Activated naive CD8-positive, alpha-beta T cell (primary cell): ENCODE measurements around the gene MAL.

Experiments used
- H3K27ac Mint-ChIP-seq: one replicate; pipeline ENCODE4 v1.8.0; 2021; ENCODE audit warnings: mixed read lengths
- H3K27me3 Mint-ChIP-seq: one replicate; pipeline ENCODE4 v1.8.0; 2021; ENCODE audit warnings: mixed read lengths
- H3K36me3 Mint-ChIP-seq: one replicate; pipeline ENCODE4 v1.8.0; 2021; ENCODE audit warnings: mixed read lengths
- H3K4me1 Mint-ChIP-seq: one replicate; pipeline ENCODE4 v1.8.0; 2021; ENCODE audit warnings: low read depth, mixed read lengths
- H3K4me3 Mint-ChIP-seq: one replicate; pipeline ENCODE4 v1.8.0; 2021; ENCODE audit warnings: mild to moderate bottlenecking, mixed read lengths
- H3K9me3 Mint-ChIP-seq: one replicate; pipeline ENCODE4 v1.8.0; 2021; ENCODE audit warnings: low read depth, mixed read lengths

Gene MAL

DNA sequence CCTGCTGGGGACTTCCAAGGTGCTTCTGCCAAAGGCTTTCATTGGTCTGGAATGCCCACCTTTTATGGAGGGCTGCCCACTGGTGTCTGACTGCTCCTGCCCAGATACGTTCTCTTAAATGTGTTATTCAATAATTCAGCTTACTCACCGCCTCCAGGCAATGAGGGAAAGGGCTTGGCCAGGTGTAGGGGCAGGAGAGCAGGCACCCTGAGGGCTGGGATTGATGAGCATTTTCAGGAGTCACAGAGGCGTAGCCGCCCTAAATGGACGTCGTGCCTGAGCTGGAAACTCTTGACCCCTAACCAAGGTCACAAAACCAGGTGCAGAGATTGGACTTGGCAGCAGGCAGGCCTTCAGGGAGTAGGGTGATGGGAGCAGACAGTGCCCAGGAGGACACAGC, 26.8 kb downstream of the MAL start:
- H3K27me3 Mint-ChIP-seq: no peaks in the 10 kb centered on the region
- no peak overlapping the region for H3K4me3 Mint-ChIP-seq
- peak overlapping the region; percentile 58 for H3K27ac Mint-ChIP-seq
- H3K36me3 Mint-ChIP-seq: peaks cover 5% of the 10 kb centered on the region
- no peaks in the 10 kb centered on the region for H3K9me3 Mint-ChIP-seq
- H3K4me1 Mint-ChIP-seq: peaks cover 83% of the 10 kb centered on the region

DNA sequence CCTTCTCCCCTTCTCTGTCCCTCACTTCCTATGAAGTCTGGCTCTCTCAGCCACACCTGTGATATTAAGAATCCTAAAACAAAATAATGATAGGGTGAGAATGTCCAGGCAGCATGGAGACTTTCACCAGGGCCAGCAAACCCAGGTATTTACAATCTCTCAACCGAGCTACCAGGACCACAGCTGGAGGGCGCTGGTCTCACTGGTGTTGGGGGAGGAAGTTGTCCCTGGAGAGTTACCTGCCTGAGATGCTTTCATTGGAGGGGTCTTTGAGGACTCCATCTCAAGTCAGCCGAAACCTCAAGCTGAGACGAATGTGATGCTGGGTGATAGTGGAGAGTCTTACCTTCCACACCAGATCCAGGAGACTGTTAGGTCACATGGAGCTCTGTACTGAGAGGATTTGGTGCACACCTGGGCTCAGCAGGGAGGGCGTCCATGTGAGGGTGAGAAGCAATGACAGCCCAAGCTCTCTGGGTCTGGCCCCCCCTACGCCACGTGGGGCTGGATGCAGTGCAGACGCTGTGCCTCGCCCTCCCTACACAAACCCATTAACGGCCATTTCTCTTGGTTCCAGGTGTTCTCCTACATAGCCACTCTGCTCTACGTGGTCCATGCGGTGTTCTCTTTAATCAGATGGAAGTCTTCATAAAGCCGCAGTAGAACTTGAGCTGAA, 27.4 kb downstream of the MAL start:
- H3K27me3 Mint-ChIP-seq: no peaks in the 10 kb centered on the region
- peak overlapping the region; percentile 54 for H3K27ac Mint-ChIP-seq
- H3K9me3 Mint-ChIP-seq: no peaks in the 10 kb centered on the region
- peaks cover 77% of the 10 kb centered on the region for H3K4me1 Mint-ChIP-seq
- no peak overlapping the region for H3K4me3 Mint-ChIP-seq
- H3K36me3 Mint-ChIP-seq: peaks cover 5% of the 10 kb centered on the region

DNA sequence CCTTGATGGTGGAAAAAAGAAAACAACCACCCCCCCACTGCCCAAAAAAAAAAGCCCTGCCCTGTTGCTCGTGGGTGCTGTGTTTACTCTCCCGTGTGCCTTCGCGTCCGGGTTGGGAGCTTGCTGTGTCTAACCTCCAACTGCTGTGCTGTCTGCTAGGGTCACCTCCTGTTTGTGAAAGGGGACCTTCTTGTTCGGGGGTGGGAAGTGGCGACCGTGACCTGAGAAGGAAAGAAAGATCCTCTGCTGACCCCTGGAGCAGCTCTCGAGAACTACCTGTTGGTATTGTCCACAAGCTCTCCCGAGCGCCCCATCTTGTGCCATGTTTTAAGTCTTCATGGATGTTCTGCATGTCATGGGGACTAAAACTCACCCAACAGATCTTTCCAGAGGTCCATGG, 28.0 kb downstream of the MAL start:
- peak overlapping the region; percentile 90 for H3K27ac Mint-ChIP-seq
- H3K9me3 Mint-ChIP-seq: no peaks in the 10 kb centered on the region
- H3K27me3 Mint-ChIP-seq: no peaks in the 10 kb centered on the region
- H3K4me3 Mint-ChIP-seq: peak overlapping the region; percentile 55
- peaks cover 5% of the 10 kb centered on the region for H3K36me3 Mint-ChIP-seq
- H3K4me1 Mint-ChIP-seq: peaks cover 76% of the 10 kb centered on the region

DNA sequence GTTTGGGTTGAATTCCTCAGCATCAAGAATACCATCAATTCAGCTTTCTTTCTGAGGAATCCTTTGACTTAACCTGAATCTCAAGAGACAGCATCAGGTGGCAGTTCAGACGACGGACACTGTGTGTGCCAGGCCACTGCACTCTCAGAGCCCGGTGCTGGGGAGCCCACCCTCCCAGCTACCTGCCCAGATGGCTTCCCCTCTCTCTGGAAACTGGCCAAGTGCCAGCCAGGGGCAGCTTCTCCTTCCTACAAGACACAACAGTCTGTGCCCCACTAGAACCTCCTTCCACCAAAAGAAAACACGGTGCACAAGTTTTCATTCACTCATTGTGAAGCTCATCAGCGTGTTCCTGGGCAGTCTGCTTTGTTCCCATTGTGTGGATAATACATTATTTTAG, 28.5 kb downstream of the MAL start:
- Mint-ChIP-seq H3K27ac (peak overlapping the region; percentile 90), H3K4me3 (no peak overlapping the region), H3K27me3 (no peaks in the 10 kb centered on the region), H3K4me1 (peaks cover 72% of the 10 kb centered on the region), H3K9me3 (no peaks in the 10 kb centered on the region), H3K36me3 (peaks cover 5% of the 10 kb centered on the region)

DNA sequence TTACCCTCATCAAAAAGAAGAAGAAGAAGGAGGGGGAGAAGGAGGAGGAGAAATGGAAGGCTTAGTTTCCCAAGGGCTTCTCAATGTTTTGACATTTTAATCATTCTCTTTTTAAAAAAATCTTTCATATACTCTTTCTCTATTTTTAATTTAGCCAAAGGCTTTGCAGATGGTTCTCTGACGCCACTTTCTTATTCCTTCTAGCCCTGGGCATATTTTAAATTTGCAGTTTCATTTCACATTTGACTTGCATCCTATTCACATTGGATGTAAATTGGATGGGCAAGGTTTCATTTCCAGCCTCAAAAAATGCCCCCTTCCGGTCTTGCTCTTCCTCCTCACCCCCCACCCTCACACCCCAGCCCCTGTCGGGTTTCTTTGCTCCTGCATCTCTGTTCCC, 29.8 kb downstream of the MAL start:
- H3K27me3 Mint-ChIP-seq: no peaks in the 10 kb centered on the region
- H3K4me1 Mint-ChIP-seq: peaks cover 66% of the 10 kb centered on the region
- no peaks in the 10 kb centered on the region for H3K9me3 Mint-ChIP-seq
- peak overlapping the region; percentile 44 for H3K4me3 Mint-ChIP-seq
- H3K27ac Mint-ChIP-seq: peak overlapping the region; percentile 72
- peaks cover 4% of the 10 kb centered on the region for H3K36me3 Mint-ChIP-seq

DNA sequence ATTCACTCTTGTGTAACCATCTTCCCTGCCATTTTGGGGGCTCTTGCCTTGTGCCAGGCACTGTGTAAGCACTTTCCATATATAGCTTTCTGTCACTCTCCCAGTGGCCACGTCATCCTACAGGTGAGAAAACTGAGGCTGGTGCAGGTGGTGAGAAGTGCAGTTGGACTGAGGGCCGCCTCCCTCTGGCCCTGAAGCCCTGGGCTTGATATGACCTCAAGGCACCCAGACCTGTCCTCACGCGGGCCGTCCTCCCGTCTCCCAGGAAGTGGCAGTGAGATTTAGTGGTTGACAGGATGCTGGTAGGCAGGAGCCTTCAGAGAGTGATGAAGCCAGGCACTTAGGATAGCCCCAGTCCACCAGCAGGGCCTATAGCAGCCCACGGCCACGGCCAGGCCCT, 30.5 kb downstream of the MAL start:
- Mint-ChIP-seq H3K4me1 (peaks cover 61% of the 10 kb centered on the region), H3K27me3 (no peaks in the 10 kb centered on the region), H3K27ac (peak overlapping the region; percentile 16), H3K9me3 (no peaks in the 10 kb centered on the region), H3K4me3 (no peak overlapping the region), H3K36me3 (peaks cover 3% of the 10 kb centered on the region)

DNA sequence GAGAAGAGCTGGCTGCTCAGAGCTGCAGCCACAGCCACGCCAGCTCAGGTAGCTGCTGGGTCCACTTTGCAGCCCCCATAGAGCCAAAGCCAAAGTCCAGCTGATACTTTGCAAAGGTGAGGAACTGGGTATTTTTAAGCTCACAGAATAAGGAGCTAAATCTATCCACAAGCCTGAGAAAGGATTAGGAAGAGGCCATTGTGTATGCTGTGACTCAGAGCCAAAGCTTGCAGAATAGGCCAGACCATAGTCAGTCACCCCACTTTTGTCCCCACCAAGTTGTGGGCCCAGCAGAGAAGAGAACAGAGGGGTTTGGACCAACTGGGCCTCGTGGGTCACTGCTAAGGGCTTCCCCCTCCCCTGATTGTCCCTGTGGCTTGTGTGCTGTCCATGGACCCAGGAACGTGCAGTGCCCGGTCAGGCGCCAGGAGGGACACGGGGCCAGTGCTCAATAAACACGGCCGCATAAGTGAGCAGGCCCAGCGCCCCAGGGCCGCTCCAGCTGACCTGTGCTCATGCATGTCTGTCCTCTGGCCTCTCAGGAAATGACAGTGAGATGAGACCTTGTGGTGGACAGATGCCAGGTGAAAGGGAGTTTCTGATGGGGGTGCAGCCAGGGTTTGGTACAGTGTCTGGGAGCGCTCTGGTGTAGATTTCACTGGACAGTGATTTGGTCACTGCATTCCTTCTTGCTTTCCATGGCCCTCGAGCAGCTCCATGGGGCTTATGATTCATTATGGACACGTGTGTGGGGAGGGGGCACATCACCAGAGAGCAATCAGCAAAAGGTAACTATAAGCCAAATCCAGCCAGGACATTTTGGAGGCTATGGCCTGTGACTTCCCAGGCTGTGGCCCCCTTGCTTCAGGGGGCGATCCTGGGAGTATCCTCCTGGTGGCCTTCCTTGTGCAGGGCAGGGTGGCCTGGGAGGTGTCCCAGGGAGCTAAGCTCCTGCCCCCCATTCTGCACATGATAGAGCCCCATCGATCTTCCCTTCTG, 31.3 kb downstream of the MAL start:
- Mint-ChIP-seq H3K4me1 (peaks cover 60% of the 10 kb centered on the region), H3K4me3 (no peak overlapping the region)

DNA sequence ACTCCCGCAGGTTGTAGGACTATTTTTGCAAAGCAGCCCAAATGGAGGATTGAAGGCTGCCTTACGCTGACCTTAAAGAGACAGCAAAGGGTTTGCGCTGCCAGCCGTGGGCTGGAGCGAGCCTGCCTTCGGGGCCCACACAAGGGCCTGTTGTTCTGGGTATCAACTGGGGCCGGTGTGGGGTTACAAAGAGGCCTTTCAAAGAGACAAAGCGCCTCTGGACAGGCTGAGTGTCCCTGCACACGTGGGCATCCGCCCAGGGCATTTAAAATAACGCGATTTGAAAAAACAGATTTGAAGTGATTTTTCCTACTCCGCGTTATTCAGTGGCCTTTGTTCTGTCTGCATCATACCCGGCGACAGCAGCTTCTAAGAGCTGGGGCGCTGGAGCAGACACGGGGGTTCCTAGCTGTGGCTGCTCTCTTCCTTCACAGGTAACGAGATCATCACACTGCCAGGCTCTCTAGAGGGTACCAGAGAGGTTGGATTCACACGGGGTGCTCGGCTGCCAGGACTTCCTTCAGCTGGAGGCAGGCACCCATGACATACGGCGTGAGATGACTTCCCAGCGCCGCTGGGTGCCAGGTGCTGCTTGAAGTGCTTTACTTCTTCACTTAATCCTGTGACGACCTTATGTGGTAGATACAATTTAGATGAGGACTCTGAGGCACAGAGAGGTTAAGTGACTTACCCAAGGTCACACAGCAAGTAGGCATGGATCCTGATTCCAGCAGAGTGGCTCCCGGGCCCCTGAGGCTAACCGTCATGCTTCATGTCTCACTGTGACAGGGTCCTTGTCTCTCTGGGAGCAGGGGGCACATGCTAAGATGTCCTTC, 32.2 kb downstream of the MAL start:
- no peak overlapping the region for H3K27ac Mint-ChIP-seq
- H3K4me1 Mint-ChIP-seq: peaks cover 61% of the 10 kb centered on the region
- H3K9me3 Mint-ChIP-seq: no peaks in the 10 kb centered on the region
- H3K27me3 Mint-ChIP-seq: no peaks in the 10 kb centered on the region
- peaks cover 3% of the 10 kb centered on the region for H3K36me3 Mint-ChIP-seq
- no peak overlapping the region for H3K4me3 Mint-ChIP-seq

More for the DNA sequence above, 31.3 kb downstream of the MAL start:
- Mint-ChIP-seq H3K9me3 (no peaks in the 10 kb centered on the region), H3K27ac (peak overlapping the region; percentile 22), H3K36me3 (peaks cover 3% of the 10 kb centered on the region), H3K27me3 (no peaks in the 10 kb centered on the region)

DNA sequence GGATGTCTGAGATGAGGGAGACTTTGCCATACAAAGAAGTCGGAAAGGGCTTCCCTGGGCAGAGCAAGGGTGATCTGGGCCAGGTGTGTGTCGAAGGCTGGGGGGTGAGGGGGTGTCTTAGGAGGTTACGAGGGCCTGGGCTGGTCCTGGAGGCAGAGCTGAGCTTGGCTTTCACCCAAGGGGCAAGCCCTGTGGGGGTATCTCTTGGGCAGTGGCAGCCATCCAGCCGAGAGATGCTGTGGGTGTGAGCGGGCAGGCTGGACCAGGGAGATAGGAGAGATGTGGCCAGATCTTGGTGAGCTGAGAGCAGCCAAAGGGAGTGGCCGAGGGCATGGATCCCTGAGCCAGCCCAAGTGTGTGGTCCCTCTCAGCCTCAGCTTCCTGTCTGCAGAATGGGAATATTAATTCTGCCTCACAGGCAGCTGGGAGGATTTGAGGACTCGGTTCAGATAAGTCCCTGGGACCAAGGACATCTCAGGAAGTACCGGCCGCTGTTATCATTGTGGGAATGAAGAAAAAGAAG, 33.0 kb downstream of the MAL start:
- Mint-ChIP-seq H3K36me3 (peaks cover 2% of the 10 kb centered on the region), H3K27me3 (no peaks in the 10 kb centered on the region), H3K27ac (no peak overlapping the region), H3K4me3 (no peak overlapping the region), H3K4me1 (peaks cover 60% of the 10 kb centered on the region), H3K9me3 (no peaks in the 10 kb centered on the region)

DNA sequence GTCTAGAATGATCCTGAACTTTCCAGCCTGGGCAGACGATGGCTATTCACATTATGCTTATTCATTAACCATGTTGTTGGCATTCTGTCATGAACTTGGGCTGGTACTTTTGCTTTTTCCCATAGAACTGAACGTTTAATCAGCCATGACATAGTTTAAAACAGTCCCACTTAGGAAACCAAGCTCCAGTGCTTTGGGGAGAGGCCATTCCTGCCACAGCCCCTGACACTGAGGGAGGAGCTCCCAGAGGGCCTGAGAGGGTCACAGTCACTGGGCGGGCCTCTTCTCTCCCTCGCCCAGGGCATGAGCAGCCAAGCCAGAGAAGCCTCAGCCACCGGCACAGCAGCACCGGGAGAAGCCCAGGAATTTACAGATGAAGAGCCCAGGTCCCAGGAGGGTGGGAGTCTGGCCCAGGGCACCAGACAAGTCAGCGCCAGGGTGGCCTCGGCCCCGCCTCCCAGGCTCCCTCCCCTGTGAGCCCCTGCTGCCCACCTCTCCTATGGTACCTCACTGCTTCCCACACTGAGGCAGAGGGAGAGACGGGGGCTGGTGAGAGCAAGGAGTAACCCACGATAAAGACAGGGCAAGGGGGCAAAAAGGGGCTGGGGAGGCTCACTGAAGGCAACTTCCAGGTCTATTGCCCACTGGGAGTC, 33.6 kb downstream of the MAL start:
- no peaks in the 10 kb centered on the region for H3K9me3 Mint-ChIP-seq
- no peaks in the 10 kb centered on the region for H3K36me3 Mint-ChIP-seq
- no peak overlapping the region for H3K4me3 Mint-ChIP-seq
- no peaks in the 10 kb centered on the region for H3K27me3 Mint-ChIP-seq
- no peak overlapping the region for H3K27ac Mint-ChIP-seq
- peaks cover 59% of the 10 kb centered on the region for H3K4me1 Mint-ChIP-seq

DNA sequence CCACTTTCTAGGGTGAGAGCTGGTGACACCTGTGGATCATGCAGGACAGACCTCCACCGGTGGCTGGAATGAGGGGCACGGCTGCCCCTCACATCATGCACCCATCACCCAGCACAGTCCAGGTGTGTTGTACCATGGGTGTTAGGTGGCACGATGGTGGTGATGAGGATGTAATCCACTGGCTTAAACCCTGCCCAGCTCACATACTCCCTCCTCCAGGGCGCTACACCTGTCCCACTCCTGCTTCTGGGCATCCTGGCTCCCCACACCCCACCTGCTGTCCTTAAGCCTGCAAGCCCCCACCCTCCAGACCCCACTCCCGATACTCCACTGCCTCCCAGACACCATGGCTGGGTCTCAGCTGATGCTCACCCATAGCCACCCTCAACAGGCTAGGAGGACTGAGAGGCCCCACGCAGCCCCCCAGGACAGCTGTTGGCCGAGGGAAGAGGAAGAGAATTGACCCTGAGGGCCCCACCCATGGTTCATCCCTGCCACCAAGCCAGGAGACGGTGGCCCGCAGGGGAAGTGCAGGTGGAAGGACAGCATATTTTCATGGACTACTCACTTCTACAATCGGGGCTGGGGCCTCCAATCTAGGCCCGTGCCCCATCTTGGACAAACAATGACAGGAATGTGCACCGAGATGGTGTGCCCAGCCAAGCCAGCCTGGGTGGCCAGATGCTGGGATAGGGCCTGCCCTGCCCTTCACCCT, 34.3 kb downstream of the MAL start:
- Mint-ChIP-seq H3K27me3 (no peaks in the 10 kb centered on the region), H3K36me3 (no peaks in the 10 kb centered on the region), H3K4me1 (peaks cover 54% of the 10 kb centered on the region), H3K27ac (no peak overlapping the region), H3K4me3 (no peak overlapping the region), H3K9me3 (no peaks in the 10 kb centered on the region)

DNA sequence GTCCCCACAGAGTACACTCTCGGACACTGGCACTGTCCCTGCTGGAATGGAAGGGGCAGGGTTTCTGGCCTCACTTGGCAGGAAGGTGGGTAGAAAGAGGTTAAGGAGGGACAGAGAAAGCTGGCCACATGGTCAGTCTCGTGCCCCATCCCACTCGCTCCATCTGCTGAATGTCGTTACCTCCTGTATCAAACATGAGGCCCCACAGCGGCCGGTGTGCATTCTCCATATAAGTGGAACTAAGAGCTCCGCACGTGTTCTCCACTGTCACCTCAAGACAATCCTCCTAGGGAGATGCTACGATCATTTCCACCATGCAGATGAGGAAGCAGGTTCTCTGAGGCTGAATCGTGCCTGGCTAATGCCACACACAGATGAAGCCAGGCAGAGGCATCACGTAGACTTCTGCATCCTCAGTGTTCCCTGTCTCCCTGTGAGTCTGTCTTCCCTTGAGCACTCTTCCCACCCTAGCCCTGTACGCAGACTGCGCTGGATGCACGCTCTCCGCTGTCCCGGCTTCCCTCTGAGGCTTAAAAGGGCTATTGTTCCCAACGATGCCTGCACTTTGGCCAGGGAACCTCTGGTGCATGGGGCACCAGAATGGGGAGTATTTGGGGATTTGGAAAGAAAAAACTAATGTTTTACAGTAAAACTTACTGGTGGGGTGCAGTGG, 35.1 kb downstream of the MAL start:
- peaks cover 47% of the 10 kb centered on the region for H3K4me1 Mint-ChIP-seq
- H3K27me3 Mint-ChIP-seq: no peaks in the 10 kb centered on the region

DNA sequence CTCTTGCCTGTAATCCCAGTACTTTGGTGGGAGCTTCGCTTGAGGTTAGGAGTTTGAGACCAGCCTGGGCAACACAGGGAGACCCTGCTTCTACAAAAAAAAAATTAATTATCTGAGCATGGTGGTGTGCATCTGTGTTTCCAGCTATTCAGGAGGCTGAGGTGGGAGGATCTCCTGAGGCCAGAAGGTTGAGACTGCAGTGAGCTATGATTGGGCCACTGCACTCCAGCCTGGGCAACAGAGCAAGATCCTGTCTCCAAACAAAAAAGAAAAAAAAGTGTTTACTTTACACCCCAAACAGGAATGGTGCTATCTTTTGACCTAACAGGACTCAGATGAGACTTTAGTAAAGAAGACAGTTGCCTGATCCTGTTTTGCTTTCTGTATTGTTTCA, 35.6 kb downstream of the MAL start:
- no peak overlapping the region for H3K27ac Mint-ChIP-seq
- no peak overlapping the region for H3K4me3 Mint-ChIP-seq
- H3K4me1 Mint-ChIP-seq: peaks cover 41% of the 10 kb centered on the region
- no peaks in the 10 kb centered on the region for H3K36me3 Mint-ChIP-seq
- no peaks in the 10 kb centered on the region for H3K9me3 Mint-ChIP-seq
- no peaks in the 10 kb centered on the region for H3K27me3 Mint-ChIP-seq

More for the DNA sequence above, 35.1 kb downstream of the MAL start:
- H3K27ac Mint-ChIP-seq: no peak overlapping the region
- no peaks in the 10 kb centered on the region for H3K36me3 Mint-ChIP-seq
- H3K9me3 Mint-ChIP-seq: no peaks in the 10 kb centered on the region
- no peak overlapping the region for H3K4me3 Mint-ChIP-seq
